Smooth muscle cell (in vitro differentiated cells): ENCODE data around the gene MSANTD1. TPM values are rescaled to one million over a fixed set of nuclear protein-coding genes. Genes with fewer than 3 reads are reported as not detected.

Experiments
- DNase-seq: peaks from one replicate; lab custom pipeline; 2025; ENCODE audit not compliant: unreplicated experiment; lab: John Stamatoyannopoulos, UW
- H2AFZ ChIP-seq: fragments of 200-600 bp; sonication (generic); 2 replicates; pipeline ENCODE4 v1.6.0; 2016; ENCODE audit warnings: antibody characterized with exemption, low read depth, mild to moderate bottlenecking
- H3F3A ChIP-seq: fragments of 200-600 bp; sonication (generic); 2 replicates; pipeline ENCODE4 v1.6.0; 2017; ENCODE audit warnings: antibody characterized with exemption, low read depth
- H3K27ac ChIP-seq: fragments of 200-600 bp; sonication (generic); 2 replicates; pipeline ENCODE4 v1.5.1; 2016; ENCODE audit warnings: low read depth, mild to moderate bottlenecking
- H3K27me3 ChIP-seq: fragments of 200-600 bp; sonication (generic); 2 replicates; pipeline ENCODE4 v1.6.1; 2016; ENCODE audit warnings: low read depth, mild to moderate bottlenecking
- H3K36me3 ChIP-seq: fragments of 200-600 bp; sonication (generic); 2 replicates; pipeline ENCODE4 v1.5.1; 2016; ENCODE audit warnings: low read depth
- H3K4me1 ChIP-seq: fragments of 200-600 bp; sonication (generic); 2 replicates; pipeline ENCODE4 v1.5.1; 2016; ENCODE audit warnings: low read depth
- H3K4me2 ChIP-seq: fragments of 200-600 bp; sonication (generic); 2 replicates; pipeline ENCODE4 v1.6.0; 2016; ENCODE audit warnings: mild to moderate bottlenecking
- H3K4me3 ChIP-seq: fragments of 200-600 bp; sonication (generic); 2 replicates; pipeline ENCODE4 v1.5.1; 2016; ENCODE audit warnings: mild to moderate bottlenecking
- H3K79me2 ChIP-seq: fragments of 200-600 bp; sonication (generic); 2 replicates; pipeline ENCODE4 v1.6.0; 2016; ENCODE audit warnings: low read depth, mild to moderate bottlenecking
- H3K9ac ChIP-seq: fragments of 200-600 bp; sonication (generic); 2 replicates; pipeline ENCODE4 v1.6.0; 2016; ENCODE audit warnings: low read depth
- H3K9me3 ChIP-seq: fragments of 200-600 bp; sonication (generic); replicated peaks from 2 replicates; pipeline ENCODE4 v1.5.1; 2016; ENCODE audit warnings: low read depth
- H4K20me1 ChIP-seq: fragments of 200-600 bp; sonication (generic); 2 replicates; pipeline ENCODE4 v1.6.0; 2016; ENCODE audit warnings: low read depth
- CTCF ChIP-seq: fragments of 200-600 bp; sonication (generic); IDR thresholded peaks from 2 replicates; pipeline ENCODE4 v1.5.1; 2017; ENCODE audit warnings: borderline replicate concordance, mild to moderate bottlenecking, antibody characterized with exemption; ENCODE audit not compliant: insufficient read depth, poor library complexity, severe bottlenecking
- WGBS: methylation state at CpG from one replicate; pipeline ENCODE4 v1.1.7; 2016; ENCODE audit warnings: low lambda C conversion rate; 5-methylcytosine and 5-hydroxymethylcytosine counted together
- polyA plus RNA-seq: library from polyadenylated mRNA; unstranded; fragments of >200 nt; fragmentation: Nextera tagmentation; extraction: Ambion mirVana; gene quantifications from 2 replicates; pipeline ENCODE4 v1.2.1, GENCODE V29; 2016
- total RNA-seq: library from RNA; depleted of rRNA; stranded (reverse); fragments of >200 nt; gene quantifications from 2 replicates; pipeline ENCODE4 v1.2.3, GENCODE V29; 2014

Gene MSANTD1
- total and polyA plus RNA-seq, 2 experiments from 2014 or later, result 0.30 to 1.4 TPM

DNA sequence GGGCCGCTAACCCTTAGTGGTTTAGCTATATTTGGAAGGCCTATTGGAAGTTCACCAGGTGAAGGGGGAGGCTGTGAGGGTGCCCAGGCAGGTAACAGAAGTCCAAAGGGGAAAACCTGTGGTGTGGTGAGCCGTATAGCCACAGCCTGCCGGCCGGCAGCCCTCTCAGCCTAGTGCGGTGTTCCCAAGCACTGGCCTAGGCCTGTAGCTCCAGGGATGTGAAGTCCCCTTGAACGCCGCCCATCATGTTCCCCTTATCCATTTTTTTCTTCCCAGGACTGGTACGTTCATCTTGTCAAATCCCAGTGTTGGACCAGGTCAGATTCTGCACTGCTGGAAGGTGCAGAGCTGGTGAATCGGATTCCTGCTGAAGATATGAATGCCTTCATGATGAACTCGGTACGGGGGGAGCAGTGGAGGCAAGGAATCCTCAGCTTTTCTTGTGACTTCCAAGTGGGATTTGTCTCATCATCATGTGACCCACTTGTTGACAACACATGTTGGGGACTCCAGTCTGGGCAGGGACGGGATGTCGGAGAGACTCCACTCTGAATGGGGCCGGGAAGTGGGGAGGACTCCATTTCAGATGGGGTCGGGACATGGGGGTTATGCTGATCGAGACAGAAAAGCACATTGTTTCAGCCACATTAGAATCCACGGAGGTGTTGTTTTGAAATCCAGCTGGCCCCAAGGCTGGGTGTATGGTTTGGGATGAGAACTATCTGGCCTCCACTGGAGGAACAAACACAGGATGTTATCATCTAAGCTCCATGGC is 39.2 kb upstream of the MSANTD1 start:
- H3F3A ChIP-seq, result no peaks in the 10 kb centered on the region
- no peak overlapping the region for H3K27ac ChIP-seq
- H3K36me3 ChIP-seq, result peaks cover 20% of the 10 kb centered on the region
- H3K4me2 ChIP-seq, result no peak overlapping the region
- H3K4me3 ChIP-seq, result no peak overlapping the region
- DNase-seq, result no peak
- no peaks in the 10 kb centered on the region for H3K27me3 ChIP-seq
- H3K79me2 ChIP-seq, result no peaks in the 10 kb centered on the region
- no peaks in the 10 kb centered on the region for H4K20me1 ChIP-seq
- WGBS, result 99% methylated on average over 17 of the region's 17 CpGs
- no peak for TF ChIP-seq CTCF
- no peak overlapping the region for H3K9ac ChIP-seq
- H3K9me3 ChIP-seq, result no peaks in the 10 kb centered on the region
- no peak overlapping the region for H2AFZ ChIP-seq
- peaks cover 4% of the 10 kb centered on the region for H3K4me1 ChIP-seq

DNA sequence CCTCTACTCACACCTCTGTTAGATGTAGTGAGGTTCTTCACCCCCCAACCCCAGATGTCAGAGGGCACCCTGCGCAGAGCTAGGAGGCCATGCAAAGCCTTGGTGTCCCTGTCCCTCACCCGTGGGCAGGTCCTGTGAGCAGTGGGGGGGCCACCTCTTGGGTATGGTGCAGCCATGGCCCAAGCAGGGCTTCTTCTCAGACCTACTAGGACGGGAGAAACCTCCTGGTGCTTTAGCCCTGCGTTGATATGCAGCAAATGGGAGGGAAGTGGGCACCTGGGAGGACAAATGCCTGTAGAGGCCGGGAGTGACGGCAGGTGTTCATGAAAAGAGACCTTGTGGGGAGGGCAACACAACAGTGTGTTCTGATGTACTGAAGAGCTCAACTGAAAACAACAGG is 38.5 kb upstream of the MSANTD1 start:
- Histone ChIP-seq H3K4me3 (no peak overlapping the region), H4K20me1 (no peaks in the 10 kb centered on the region), H3K79me2 (no peaks in the 10 kb centered on the region), H3K4me1 (peaks cover 4% of the 10 kb centered on the region), H3F3A (no peaks in the 10 kb centered on the region), H3K36me3 (peaks cover 20% of the 10 kb centered on the region), H3K9me3 (no peaks in the 10 kb centered on the region), H3K27me3 (no peaks in the 10 kb centered on the region), H3K27ac (no peak overlapping the region), H3K4me2 (no peak overlapping the region), H3K9ac (no peak overlapping the region), H2AFZ (no peak overlapping the region)
- WGBS, result 97% methylated on average over 6 of the region's 6 CpGs
- no peak for DNase-seq
- TF ChIP-seq CTCF, result no peak

DNA sequence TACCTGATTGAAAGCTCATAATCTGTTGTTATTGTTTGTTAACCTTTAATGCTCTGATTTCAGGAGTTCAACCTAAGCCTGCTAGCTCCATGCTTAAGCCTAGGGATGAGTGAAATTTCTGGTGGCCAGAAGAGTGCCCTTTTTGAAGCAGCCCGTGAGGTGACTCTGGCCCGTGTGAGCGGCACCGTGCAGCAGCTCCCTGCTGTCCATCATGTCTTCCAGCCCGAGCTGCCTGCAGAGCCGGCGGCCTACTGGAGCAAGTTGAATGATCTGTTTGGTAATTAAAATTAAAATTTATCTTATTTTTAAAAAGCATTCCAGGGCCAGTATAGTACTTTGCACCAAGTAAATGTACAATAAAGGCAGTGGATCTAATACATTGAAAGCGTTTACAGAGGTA is 37.1 kb upstream of the MSANTD1 start:
- Histone ChIP-seq H3K27ac (no peak overlapping the region), H2AFZ (no peak overlapping the region), H4K20me1 (no peaks in the 10 kb centered on the region), H3K36me3 (peaks cover 13% of the 10 kb centered on the region), H3K79me2 (no peaks in the 10 kb centered on the region), H3K4me3 (no peak overlapping the region), H3K4me2 (no peak overlapping the region), H3K27me3 (no peaks in the 10 kb centered on the region), H3K4me1 (no peaks in the 10 kb centered on the region), H3F3A (no peaks in the 10 kb centered on the region), H3K9me3 (no peaks in the 10 kb centered on the region), H3K9ac (no peak overlapping the region)
- 98% methylated on average over 8 of the region's 8 CpGs for WGBS
- no peak for TF ChIP-seq CTCF
- DNase-seq, result no peak
